Left lung (tissue), 10 donors: ENCODE data around the gene CRYBG2. TPM values are rescaled to one million over a fixed set of nuclear protein-coding genes. Genes with fewer than 3 reads are reported as not detected.
A peak's percentile ranks its signal among the peaks of the same experiment; 100 is the strongest.
"Not testable (repeated sequence)": the region's sequence is repeated elsewhere in the genome, so short reads cannot be mapped to it uniquely, and the experiment has no call there.

Source experiments
- ATAC-seq: fragments of 200-7000 bp; cut with Tn5 transposase; one replicate; pipeline ENCODE4 v1.9.1; 2020; ENCODE audit warnings: moderate library complexity
- DNase-seq, 4 donors: peaks; one replicate each; pipeline ENCODE4 v3.0.0-alpha.2; 2013 to 2020
- H3K27ac ChIP-seq, 2 donors: fragments of 200-600 bp; sonication (generic) in 1 of 2; one replicate each; pipeline versions ENCODE4 v1.5.0 to v1.8.0; 2020 to 2021
- H3K27me3 ChIP-seq, 2 donors: fragments of 200-600 bp; sonication (generic) in 1 of 2; one replicate each; pipeline versions ENCODE4 v1.5.0 to v1.8.0; 2020 to 2021
- H3K36me3 ChIP-seq, 2 donors: fragments of 200-600 bp; sonication (generic) in 1 of 2; one replicate each; pipeline versions ENCODE4 v1.5.0 to v1.8.0; 2020 to 2021
- H3K4me1 ChIP-seq, 2 donors: fragments of 200-600 bp; one replicate each; pipeline ENCODE4 v1.8.0; 2021
- H3K4me3 ChIP-seq, 2 donors: fragments of 200-600 bp; sonication (generic) in 1 of 2; one replicate each; pipeline versions ENCODE4 v1.5.0 to v1.8.0; 2020 to 2021; ENCODE audit warnings: mild to moderate bottlenecking in 1 of 2
- H3K9me3 ChIP-seq, 2 donors: fragments of 200-600 bp; sonication (generic) in 1 of 2; one replicate each; pipeline versions ENCODE4 v1.5.0 to v1.8.0; 2020 to 2021
- intact Hi-C, 2 donors: fragments of 100-400 bp; cut with DNase I; formaldehyde crosslinking; loops; one replicate each; pipeline versions ENCODE4 v1.11.2 to v1.14.2; 2022
- polyA plus RNA-seq, 6 donors: library from polyadenylated mRNA; unstranded; fragments of 120-200 nt; gene quantifications; one replicate each; pipeline ENCODE4 v1.2.1, GENCODE V29; 2013; ENCODE audit not compliant: insufficient read length in 6 of 6
- total RNA-seq, 2 donors: library from RNA; stranded (reverse); fragmentation: NEBNext Ultra II Directional; extraction: Animal tissue kit (Norgen Biotek cat#: 25700); gene quantifications; one replicate each; pipeline ENCODE4 v1.2.1, GENCODE V29; 2021
- TF ChIP-seq, protein P1 (sequence below), 2 donors: fragments of 200-600 bp; sonication (generic) in 1 of 2; IDR thresholded peaks; one replicate each; pipeline versions ENCODE4 v1.5.0 to v1.8.0; 2021; ENCODE audit warnings: antibody characterized with exemption in 2 of 2
- donor health status: DM: no; HTN: yes; CAD: no.
- donor health status: DM: no; HTN: no; CAD: no.

CRYBG2 gene
- total and polyA plus RNA-seq, 8 donors, result 0.94 to 7.6 (median 1.7) TPM

DNA sequence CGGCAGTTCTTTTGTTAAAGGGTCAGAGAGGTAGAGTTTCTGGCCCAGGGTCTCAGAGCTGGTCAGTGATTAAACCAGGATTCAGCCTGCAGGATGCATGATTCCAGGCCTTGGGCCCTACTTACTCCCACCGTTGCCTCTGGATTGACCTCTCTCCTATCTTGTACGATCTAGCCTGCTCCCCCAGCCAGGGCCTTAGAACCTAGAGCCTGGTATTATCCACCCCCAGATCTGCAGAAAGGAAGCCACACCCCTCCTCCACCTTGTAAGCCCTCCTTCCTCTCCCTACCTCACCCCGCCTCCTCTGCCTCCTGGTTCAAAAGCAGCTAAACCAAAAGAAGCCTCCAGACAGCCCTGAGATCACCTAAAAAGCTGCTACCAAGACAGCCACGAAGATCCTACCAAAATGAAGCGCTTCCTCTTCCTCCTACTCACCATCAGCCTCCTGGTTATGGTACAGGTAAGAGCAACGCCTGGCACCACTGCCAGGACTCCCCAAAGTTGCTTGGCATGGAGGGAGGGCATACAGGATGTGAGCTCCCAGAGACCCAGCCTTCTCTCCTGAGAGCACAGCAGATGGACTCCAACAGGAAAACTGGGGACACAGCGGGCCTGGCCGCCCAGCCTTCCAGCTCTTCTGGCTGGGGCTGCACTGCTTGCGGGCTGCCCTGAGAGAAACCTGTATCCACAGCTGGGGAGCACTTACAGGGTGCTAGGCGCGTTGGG is 36.2 kb downstream of the CRYBG2 start, which contains the start of gene CD52:
Gene CD52, plus strand, starts transcription at position 347 of the 726 bp plus-strand sequence. Its CDS starts 60 bp downstream, at position 407.
- intact Hi-C loops, result no loop called here
- peak within 1 kb of the TSS; percentile 47 to 77 for H3K27ac ChIP-seq
- no peak for ATAC-seq
- TF ChIP-seq, protein P1, sequence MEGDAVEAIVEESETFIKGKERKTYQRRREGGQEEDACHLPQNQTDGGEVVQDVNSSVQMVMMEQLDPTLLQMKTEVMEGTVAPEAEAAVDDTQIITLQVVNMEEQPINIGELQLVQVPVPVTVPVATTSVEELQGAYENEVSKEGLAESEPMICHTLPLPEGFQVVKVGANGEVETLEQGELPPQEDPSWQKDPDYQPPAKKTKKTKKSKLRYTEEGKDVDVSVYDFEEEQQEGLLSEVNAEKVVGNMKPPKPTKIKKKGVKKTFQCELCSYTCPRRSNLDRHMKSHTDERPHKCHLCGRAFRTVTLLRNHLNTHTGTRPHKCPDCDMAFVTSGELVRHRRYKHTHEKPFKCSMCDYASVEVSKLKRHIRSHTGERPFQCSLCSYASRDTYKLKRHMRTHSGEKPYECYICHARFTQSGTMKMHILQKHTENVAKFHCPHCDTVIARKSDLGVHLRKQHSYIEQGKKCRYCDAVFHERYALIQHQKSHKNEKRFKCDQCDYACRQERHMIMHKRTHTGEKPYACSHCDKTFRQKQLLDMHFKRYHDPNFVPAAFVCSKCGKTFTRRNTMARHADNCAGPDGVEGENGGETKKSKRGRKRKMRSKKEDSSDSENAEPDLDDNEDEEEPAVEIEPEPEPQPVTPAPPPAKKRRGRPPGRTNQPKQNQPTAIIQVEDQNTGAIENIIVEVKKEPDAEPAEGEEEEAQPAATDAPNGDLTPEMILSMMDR (IDR thresholded peaks at IDR 0.05), result no peak
- no peaks in the 10 kb centered on the region for H3K9me3 ChIP-seq
- peaks cover 0 to 83% of the 10 kb centered on the region in 2 donors for H3K4me1 ChIP-seq
- H3K36me3 ChIP-seq, result no peaks in the 10 kb centered on the region
- peak within 1 kb of the TSS in 1 of 2 donors; percentile 41 for H3K4me3 ChIP-seq
- H3K27me3 ChIP-seq, result peaks cover 0 to 5% of the 10 kb centered on the region in 2 donors
- no peak for DNase-seq

DNA sequence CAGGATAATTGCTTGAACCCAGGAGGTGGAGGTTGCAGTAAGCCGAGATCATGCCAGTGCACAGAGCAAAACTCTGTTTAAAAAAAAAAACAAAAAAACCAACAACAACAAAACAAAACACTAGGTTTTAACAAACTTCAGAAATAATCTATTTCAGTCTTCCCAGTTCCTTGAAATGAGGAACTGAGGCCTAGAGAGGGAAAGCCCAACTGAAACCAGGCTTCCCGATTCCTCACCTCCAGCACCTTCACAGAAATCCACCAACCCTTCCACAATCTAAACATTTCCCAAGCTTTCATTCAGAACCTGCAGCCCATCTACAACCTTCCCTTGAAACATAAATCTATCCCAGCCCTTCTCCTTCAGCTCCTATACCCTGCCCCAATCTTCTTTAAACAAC is 36.8 kb downstream of the CRYBG2 start:
- intact Hi-C loops, result no loop called here
- Histone ChIP-seq H3K4me3 (peak overlapping the region in 1 of 2 donors; percentile 41), H3K4me1 (peaks cover 0 to 83% of the 10 kb centered on the region in 2 donors), H3K27me3 (peaks cover 0 to 5% of the 10 kb centered on the region in 2 donors), H3K9me3 (no peaks in the 10 kb centered on the region), H3K36me3 (no peaks in the 10 kb centered on the region), H3K27ac (peak overlapping the region in 1 of 2 donors; percentile 77)
- ATAC-seq, result no peak
- DNase-seq, result no peak
- TF ChIP-seq, protein P1 (IDR thresholded peaks at IDR 0.05), result no peak

DNA sequence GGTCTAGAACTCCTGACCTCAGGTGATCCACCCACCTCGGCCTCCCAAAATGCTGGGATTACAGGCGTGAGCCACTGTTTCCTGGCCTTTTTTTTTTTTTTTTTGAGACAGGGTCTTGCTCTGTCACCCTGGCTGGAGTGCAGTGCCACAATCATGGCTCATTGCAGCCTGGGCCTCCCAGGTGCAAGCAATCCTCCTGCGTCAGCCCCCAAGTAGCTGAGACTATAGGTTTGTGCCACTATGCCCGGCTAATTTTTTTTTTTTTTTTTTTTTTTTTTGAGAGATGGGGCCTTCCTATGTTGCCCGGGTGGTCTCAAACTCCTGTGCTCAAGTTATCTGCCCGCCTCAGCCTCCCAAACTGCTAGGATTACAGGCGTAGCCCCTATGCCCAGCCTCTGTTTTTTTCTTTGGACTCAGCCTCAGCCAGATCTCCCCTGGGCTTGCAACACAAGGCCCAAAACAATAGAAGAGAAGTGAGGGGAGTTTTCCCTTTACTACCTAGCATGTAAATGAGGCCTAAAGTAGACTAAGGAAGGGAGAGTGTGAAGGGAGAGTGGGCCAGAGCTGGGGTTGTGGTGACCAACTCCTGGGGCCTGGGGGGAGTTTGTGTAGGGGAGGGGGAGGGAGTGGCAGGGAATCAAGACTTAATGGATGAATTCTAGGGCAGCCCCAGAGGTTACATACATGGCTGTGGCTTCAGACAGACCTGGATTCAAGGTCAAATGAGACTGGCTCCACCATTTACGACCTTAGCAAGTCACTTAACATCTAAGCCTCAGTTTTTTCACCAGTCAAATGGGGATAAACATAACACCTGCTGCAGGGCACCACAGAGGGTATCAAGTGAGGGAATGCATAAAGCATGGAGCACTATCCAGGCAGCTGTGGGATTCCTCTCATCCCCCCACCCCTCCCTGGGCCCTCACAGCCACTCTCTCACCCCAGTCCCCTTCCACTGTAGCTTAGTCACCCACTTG is 37.8 kb downstream of the CRYBG2 start:
- Histone ChIP-seq H3K27me3 (peaks cover 0 to 5% of the 10 kb centered on the region in 2 donors), H3K9me3 (no peaks in the 10 kb centered on the region), H3K27ac (peak overlapping the region in 1 of 2 donors; percentile 77), H3K4me1 (peaks cover 0 to 74% of the 10 kb centered on the region in 2 donors), H3K36me3 (no peaks in the 10 kb centered on the region), H3K4me3 (no peak overlapping the region)
- intact Hi-C loops, result no loop called here
- ATAC-seq (no peak), DNase-seq (no peak)
- TF ChIP-seq, protein P1 (IDR thresholded peaks at IDR 0.05), result no peak

DNA sequence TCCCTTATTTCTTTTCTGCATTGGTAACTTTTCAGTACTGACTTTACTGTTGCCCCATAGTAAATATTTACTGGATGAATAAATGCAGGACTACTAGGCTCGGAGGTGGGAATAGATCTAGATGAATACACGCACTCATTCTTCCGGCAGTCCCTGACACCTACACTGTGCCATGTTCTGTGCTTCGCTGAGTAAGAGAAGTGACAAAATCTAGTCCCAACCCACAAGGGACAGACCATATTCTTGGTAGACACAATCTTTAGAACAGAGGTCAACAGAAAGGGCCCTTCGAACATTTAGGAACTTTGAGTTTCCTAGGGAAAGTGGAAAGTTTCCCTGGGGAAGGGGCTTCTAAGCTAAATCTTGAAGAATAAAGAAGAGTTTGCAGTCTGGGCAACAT is 39.4 kb downstream of the CRYBG2 start:
- Histone ChIP-seq H3K4me3 (no peak overlapping the region), H3K4me1 (peaks cover 0 to 57% of the 10 kb centered on the region in 2 donors), H3K9me3 (no peaks in the 10 kb centered on the region), H3K27me3 (no peaks in the 10 kb centered on the region), H3K27ac (peak overlapping the region in 1 of 2 donors; percentile 77), H3K36me3 (no peaks in the 10 kb centered on the region)
- TF ChIP-seq, protein P1 (IDR thresholded peaks at IDR 0.05), result no peak
- no peak for ATAC-seq
- DNase-seq, result no peak
- intact Hi-C loops, result no loop called here

DNA sequence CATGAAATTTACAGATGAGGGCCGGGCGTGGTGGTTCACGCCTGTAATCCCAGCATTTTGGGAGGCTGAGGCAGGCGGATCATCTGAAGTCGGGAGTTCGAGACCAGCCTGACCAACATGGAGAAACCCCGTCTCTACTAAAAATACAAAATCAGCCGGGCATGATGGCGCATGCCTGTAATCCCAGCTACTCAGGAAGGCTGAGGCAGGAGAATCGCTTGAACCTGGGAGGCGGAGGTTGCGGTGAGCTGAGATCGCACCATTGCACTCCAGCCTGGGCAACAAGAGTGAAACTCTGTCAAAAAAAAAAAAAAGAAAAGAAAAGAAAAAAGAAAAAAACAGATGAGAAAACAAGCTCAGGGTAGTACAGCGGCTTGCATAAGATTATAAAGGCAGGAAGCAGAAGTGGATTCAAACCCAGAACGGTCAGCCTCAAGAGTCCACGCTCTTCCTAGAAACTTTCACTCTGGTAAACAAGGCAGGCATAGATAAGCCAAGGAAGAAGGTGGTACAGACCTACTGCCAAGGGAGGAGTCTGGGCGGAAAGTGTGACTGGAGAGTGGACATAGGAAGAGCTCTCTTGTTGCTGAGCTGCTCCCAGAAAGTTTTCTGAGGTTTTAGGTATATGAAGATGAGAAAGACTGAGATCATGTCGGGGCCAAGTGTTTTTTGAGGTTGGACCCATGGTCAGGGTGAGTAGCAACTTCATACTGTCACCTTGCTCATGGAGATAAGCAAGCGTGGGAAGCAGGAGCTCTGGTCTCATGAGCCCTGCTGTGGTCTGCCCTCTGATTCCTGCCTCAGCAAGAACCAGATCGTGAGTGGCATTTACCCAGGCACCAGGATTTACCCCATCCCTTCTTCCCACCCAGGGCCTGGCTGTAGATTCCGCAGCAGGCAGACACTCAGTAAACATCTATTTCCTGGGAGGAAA is 45.7 kb downstream of the CRYBG2 start:
- Histone ChIP-seq H3K4me1 (peaks cover 0 to 45% of the 10 kb centered on the region in 2 donors), H3K27ac (peak overlapping the region; percentile 26 to 90)
- H3K36me3 ChIP-seq, H3K9me3 ChIP-seq, H3K27me3 ChIP-seq, ATAC-seq, DNase-seq, H3K4me3 ChIP-seq, intact Hi-C loops: not testable (repeated sequence)
